GM19043 (cell line): ENCODE results near the gene KLHL30.

Experiments
- ATAC-seq: cut with Tn5 transposase; IDR thresholded peaks from one replicate; pipeline ENCODE4 v1.9.1; 2021; ENCODE audit warnings: low read depth; ENCODE audit not compliant: unreplicated experiment

Gene KLHL30, protein sequence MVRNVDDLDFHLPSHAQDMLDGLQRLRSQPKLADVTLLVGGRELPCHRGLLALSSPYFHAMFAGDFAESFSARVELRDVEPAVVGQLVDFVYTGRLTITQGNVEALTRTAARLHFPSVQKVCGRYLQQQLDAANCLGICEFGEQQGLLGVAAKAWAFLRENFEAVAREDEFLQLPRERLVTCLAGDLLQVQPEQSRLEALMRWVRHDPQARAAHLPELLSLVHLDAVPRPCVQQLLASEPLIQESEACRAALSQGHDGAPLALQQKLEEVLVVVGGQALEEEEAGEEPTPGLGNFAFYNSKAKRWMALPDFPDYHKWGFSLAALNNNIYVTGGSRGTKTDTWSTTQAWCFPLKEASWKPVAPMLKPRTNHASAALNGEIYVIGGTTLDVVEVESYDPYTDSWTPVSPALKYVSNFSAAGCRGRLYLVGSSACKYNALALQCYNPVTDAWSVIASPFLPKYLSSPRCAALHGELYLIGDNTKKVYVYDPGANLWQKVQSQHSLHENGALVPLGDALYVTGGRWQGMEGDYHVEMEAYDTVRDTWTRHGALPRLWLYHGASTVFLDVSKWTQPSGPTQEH

DNA sequence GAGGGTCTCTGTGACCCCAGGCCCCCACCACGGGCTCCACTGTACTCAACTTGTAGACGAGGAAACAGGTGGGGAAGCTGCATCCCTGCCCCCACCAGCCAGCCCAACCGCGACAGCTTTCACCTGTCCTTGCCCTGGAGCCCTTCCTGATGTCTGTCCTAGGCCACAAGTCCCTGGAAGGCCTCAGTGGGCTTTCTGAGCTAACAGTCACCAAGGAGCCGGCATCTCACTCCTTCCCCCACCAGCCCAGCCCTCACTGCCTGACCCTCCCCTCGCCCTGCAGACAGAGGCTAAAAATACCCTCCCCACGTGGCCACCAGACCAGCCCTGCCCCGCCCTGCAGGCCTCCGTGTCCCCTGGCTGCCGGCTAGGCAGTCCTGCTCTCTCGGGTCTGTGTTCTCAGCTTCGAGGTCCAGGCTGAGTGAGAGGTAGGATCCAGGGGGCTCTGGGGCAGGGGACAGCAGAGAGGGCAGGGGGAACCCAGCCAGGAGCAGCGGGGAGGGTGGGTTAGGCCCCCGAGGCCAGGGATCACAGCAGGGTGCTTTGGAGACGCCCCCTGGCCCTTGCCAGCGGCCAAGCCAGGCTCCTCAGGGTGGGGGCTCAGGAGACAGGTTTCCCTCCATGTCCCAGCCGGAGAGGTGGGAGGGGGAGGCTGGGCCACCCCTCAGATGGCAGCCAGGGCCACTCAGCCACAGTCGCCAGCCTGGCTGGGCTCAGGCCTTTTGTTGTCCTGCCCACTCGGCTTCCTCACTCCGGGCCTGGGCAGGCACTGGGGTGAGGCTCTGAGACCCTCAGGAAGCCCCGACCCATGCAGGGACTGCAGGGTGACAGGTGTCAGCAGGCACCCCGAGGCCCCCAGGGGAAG is at the start of gene KLHL30:
Gene KLHL30, plus strand, starts transcription at position 338 of the 865 bp plus-strand sequence. CDS start 2,087 bp downstream, outside the sequence.
- no peak for ATAC-seq

DNA sequence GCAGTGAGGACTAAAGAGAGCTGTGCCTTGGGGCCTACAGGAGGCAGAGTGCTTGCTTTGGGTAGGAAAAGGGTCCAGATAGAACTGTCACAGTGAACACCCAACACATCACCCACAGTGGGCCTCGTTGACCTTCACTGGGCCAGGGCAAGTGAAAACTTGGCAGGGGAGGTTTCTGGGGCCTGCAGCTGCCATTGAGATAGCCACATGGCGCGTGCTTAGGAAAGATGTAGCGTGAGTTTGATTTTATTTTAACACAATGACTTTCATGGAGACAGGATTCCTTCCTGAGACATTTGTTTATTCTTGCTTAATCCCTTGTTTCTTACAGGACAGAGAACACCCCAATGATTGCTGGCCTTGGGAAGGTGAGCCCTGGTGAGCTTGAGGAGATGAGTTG is 47.6 kb upstream of the KLHL30 start:
- ATAC-seq: no peak

DNA sequence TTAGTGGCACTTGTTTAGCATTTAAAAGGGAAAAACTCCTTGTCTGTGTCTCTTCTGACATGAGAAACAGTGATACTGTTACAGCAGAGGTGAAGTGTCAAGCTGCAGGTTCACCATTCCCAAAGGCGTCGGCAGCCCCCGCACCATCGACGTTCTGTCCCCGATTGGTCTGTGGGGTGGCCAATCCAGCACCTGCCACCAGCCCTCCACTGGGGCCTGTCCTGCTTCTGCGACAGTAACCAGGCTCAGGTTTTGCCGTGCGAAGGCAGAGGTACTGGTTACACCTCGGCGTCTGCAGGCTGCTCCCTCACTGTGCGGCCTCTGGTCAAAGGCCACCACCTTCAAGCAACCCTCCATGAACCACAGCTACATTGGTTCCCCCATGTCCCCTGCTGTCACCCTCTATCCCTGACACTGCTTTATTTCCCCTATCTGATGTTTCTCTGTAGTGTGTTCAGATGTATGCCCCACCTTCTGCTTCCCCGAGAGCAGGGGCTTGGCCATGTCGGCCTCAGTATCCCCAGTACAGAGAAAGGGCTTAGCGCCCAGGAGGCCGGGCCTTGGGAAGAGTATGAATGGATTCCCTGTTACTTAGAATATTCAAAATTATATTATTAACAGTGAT is 46.9 kb upstream of the KLHL30 start:
- no peak for ATAC-seq

DNA sequence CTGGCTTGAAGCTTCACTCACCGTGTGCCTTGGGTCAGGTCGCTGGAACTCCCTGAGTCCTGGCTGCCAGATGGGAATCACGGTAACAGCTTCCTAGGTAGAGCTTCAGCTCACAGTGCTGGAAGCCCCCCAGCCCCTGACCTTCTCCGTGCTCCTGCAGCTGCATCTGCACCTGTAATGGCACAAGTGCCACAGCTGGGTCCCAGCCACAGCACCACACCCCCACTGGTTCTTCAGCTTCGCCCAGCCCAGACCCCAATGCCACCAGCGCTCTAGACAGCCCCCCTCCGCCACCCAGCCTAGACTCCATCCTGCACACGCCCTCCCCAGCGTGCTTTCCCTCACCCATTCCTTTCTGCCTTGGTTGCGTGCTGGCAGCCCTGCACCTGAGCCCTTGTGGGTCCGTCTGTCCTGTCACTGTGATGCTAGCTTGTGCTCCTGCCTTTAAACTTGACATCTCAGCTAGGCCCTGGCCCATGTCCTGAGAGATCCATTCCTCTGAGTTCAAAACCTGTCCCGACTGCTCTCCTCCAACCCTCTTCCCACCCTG is 45.9 kb upstream of the KLHL30 start:
- ATAC-seq: no peak

DNA sequence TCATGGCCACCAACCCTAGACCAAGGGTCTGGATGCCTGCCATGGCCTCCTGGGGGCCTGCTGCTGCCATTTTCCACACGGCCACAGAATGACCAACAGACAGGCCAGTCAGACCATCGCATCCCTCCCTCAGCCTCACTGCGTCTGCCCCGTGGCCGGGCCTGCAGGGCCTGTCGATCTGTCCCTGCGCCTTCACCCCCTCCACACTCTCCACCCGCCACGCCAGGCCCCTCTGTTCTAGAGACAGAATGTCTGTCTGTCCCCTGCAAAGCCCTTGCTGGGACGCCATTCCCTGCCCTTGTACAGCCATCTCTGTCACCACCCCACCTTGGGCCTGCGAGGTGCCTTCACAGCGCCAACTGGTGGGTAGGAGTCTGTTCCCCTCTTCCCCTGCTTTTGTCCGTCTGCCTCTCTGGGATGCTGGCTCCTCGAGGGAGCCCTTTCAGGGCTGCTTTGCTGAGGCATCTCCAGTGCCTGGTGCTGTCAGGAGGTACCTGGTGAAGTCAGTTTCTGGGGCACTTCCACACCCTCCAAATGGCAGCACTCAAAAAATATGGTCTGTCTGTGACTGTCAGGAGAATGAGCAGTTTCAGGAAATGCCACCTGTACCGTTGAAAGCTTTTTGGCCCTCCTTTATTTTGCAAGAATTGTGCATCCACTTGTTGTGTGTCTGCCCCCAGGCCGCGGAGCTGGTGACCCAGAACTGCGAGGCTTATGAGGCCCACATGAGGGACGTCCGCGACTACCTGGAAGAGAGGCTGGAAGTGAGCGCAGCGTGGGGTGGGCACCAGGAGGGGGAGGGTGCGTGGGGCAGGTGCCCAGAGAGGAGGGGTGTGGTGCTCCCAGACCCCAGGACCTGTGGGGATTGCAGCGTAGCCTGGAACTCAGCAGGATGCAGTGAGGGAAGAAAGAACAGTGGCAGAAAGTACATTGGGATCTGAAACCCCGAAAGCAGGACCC is 45.0 kb upstream of the KLHL30 start:
- no peak for ATAC-seq

DNA sequence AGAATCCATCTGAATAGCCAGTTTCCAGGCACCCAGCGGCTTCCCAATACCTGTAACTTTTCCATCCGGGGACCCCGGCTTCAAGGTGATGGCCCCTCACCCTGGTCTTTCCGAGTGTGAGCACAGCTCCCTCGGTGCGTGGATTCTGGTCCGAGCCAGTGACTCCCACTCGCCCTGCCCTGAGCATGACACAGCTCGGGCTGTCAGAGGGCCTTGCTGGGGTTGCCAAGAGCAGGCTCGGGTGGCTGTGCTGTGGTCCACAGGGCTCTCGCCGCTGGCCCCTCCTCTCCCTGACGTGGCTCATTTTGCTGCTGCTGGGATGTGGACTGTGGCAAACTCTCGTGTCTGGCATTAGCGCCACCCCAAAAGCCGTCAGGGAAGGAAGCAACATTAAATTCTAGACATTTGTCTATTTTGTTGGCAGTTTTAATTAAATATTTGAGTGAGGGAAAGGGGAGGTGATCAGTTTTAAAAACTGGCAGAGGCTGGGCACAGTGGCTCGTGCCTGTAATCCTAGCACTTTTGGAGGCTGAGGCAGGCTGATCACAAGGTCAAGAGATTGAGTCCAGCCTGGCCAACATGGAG is 43.9 kb upstream of the KLHL30 start:
- no peak for ATAC-seq

DNA sequence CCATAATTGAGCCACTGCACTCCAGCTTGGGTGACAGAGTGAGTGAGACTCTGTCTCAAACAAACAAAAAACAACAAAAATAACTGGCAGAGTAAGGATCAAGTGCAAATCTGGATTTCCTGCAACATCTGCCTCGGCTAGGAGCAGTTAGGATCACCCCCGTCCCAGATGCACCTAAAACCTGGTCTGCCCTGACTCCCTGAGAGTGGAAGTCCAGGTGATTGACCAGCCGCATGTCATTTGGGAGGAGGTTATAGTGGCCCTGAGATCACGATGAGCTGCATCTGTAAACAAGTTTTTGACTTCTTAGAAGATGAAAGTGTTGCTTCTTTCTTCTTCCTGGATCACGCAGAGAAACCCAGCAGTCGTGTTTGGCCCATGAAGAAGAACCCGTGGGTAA is 43.3 kb upstream of the KLHL30 start:
- ATAC-seq: no peak

DNA sequence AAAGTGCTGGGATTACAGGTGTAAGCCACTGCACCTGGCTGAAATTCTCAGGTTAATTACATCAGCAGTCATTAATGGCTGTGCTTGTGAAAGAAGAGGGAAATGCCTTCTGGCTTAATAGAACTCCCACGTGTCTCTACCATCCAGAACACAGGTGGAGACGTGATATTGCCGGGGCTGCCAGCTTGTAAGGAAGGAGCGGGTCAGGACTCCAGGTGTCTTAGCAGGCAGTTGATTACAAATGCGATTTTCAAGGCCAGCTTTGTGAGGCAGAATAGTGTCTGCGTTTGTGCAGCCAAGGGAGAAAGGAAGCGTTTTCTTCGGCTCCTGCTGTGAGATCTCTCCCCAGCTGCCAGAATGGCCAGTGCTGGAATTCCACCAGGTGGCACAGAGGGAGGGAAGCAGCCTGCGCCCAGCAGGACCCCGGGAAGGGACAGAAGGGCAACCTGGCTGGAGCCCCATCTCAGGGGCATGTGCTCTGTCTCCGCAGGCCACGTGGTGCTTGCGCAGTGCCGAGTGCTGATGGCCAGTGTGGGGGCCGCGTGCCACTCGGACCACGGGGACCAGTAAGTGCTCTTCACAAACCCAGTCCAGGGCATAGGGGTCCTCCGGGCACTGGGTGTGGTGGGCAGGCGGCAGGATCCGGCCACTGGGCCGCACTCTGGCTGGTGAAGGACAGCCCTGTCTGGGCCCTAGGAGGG is 42.0 kb upstream of the KLHL30 start:
- no peak for ATAC-seq

DNA sequence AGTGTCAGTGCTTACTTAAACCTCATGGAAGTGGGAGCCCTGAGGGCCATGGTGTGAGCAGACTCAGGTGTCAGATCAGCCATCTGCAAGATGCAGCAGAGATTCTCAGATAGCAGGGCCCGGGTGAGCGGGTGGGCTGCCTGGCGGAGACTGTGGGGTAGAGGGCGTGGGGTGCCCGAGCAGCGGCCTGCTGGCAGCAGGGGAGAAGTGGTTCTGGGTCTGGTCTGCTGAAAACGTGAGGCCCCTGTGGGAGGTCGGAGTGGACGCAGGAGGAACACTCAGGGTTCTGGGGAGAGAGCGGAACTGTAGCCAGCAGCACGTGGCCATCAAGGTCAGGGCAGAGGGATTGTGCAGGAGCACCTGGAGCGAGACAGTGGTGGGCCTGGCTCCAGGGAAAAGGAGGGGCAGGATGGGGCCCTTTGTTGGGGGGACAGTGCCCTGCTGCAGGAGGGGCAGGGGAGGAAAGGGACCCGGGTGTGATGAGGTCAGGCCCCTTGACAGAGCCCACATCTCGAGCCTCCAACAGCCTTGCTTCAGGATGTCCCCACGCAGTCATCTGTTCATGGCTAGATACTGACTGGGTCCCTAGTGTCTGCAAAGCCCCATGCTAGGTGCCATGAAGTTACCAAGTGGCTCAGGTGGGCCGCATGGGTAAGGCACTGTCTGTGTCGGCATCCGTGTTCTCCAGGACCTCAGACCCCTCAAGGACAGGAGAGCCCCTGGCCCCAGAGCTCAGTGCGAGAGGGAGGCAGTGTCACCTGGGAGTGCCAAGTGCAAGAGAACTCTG is 41.1 kb upstream of the KLHL30 start:
- ATAC-seq: no peak

DNA sequence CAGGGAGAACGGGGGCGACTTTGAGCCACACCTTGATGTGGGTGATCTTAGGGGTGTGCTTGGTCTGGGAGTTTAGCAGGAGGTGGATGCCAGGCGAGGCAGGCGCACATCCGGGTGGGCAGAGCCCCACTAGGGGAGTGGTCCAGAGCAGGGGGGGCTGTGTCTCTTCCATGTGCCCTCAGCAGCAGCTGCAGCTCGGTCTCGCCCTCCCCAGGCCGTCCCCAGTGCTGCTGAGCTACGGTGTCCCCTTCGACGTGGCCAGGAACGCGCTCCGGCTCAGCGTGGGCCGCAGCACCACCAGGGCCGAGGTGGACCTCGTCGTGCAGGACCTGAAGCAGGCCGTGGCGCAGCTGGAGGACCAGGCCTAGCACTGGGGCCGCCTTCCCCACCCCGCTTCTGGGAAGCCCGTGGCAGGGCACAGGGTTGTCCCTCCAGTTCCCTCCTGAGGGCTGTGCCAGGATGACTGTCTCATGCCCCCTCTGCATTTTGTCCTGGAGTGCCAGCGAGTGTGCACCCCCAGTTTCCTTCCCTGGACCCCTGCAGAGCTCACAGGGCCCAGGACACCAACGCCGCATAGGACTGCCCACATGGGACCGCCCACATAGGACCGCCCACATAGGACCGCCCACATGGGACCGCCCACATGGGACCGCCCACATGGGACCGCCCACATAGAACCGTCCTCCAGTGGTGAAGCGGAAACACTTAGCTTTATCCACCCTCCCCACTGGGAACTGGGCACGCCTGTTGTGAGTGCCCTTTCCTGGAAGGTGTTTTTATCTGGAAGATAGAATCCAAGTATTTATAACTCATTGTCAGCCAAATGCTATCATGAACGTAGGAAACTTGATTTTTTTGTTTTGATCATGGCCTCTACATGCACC is 40.2 kb upstream of the KLHL30 start:
- peak; percentile 82 for ATAC-seq

DNA sequence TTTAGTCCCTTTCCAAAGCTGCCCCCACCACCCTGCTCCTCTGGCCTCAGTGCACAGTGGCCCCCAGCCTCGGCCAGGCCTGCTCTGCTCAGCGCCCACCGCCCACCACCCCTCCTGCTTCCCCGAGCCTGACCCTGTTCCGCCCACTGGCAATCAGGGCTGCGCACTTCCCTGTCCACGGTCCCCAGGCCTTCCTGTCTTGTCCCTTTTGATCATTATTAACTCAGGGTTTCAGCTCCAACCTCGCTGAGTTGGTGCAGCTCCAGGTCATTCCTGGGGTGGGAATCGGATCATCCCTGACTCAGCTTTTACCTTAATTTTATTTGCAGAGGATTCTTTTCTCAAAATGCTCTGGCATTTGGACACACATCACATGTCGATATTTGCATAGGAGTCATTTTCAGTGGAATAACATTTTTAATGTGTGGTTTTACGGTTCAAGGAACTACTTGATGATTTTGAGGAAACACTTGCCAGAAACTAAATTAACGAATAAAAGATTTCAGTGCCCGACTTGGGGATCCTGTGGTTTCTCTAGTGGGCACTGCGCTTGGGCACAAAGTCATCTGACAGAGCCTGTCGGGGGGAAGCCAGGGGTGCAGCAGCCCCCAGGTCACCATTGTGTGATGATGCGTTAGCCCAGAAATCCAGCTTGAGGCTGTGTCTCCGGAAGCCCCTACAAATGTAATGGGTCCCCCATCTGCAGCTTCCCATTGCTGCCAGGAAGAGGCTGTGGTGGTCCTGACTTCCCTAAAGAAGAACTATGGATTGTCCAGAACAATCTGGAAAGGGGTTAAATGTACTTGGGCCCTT is 39.4 kb upstream of the KLHL30 start:
- ATAC-seq: peak; percentile 22

DNA sequence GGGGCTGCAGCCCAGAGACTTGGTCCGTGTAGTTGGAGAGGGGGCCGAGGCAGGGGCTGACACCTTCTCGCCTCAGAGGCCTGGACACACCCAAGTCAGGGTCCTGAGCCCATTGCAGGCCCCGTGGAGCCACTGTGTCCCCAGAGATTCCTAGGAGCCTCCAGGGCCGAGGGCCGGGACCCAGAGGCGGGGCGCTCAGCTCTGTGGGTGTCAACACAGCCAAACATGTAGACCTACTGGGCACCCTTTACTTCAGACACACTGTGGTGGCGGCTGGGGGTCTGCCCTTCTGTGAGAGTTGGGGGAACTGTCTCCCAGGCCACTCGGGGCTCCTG is 38.8 kb upstream of the KLHL30 start:
- no peak for ATAC-seq

DNA sequence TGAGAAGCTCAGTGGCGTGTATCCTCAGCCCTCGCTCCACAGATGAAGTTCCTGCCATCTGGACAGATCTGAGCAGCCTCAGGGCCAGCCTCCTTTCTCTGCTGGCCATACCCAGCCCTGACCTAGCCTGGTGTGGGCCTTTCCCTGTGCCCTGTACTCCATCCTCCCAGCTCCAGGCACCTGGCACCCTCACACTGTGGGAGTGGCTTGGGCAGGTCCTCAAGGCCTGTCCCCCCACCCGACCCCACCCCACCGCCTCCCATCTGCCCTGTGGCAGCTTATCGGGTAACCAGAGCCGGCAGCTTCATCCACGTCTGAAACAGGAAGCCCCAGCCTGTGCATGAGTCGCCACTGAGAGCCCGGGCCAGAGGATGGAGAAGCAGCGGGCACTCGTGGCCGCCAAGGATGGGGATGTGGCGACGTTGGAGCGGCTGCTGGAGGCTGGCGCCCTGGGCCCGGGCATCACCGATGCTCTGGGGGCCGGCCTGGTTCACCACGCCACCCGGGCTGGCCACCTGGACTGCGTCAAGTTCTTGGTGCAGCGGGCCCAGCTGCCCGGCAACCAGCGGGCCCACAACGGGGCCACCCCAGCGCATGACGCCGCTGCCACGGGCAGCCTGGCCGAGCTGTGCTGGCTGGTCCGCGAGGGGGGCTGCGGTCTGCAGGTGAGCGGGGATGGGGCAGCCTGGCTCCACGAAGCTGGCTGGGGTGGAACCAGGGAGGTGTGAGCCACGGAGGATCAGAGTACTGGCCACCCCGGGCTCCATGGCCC is 38.2 kb upstream of the KLHL30 start, which contains the start of gene ESPNL:
Gene ESPNL, plus strand, starts transcription at position 292 of the 772 bp plus-strand sequence. Its CDS starts 80 bp downstream, at position 372.
- no peak for ATAC-seq

DNA sequence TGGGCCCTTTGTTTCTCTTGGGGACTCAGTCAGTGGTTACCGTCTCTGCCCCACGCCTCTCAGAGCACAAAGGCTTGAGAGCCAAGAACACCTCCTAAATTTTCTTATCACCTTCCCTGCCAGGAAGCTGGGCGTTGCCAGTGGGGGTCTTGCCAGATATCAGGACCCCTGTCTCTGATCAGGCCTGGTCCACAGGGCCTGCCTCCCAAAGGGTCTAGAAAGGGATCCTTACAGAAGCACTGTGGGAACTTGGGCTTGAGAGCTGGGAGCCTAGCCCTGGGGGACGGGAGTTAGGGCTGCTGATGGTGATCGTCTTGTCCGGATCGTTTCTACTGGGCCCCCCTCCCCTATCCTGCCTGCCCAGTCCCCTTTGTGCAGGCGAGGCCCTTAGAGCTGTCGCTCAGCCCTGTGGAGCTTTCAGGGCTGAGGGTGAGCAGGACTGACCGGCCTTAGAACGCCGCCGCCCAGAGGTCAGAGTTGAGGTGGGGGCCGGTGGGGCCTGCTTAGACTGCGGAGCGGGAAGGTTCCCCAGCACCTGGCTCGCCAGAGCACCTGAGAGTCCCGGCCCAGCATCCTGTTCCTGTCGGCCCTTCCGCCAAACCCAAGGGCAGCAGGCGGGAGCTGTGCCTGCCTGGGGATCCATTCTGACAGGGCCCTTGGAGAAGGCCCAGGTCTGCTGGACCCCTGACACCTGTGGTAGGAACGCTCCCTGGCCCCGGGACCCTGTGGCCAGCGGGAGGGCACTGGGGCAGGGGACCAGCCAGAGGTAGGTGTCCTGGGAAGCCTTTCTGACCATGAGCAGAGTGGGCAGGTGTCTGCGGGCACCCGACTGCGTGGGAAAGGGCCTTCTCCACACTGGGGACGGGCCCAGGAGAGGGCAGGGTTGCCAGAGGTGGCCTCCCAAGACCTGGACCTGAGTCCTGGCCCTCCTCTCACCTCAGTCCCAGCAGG is 37.4 kb upstream of the KLHL30 start:
- no peak for ATAC-seq
